Measurements from ENCODE around the gene IQCK. TPM values are rescaled to one million over a fixed set of nuclear protein-coding genes. Genes with fewer than 3 reads are reported as not detected.
A peak's percentile ranks its signal among the peaks of the same experiment; 100 is the strongest.

Gene IQCK
- total RNA-seq, 4 donors from 2014 or later, result 9.0 to 16.3 (median 14.5) TPM

GRCh38 chr16:19843371-19843770 is 125.3 kb downstream of the IQCK start:
- ATAC-seq, result no peak
- Histone ChIP-seq H3K4me3 (no peak overlapping the region), H3K27me3 (no peaks in the 10 kb centered on the region), H3K9me3 (no peaks in the 10 kb centered on the region), H3K27ac (no peak overlapping the region), H3K36me3 (no peaks in the 10 kb centered on the region), H3K4me1 (peaks cover 0 to 8% (median 0%) of the 10 kb centered on the region in 3 donors)
- TF ChIP-seq POLR2A (IDR thresholded peaks at IDR 0.05), result no peak
- TF ChIP-seq EP300 (IDR thresholded peaks at IDR 0.05), result no peak
- TF ChIP-seq CTCF (IDR thresholded peaks at IDR 0.05), result no peak
- TF ChIP-seq POLR2AphosphoS5 (IDR thresholded peaks at IDR 0.05), result no peak
- 60% methylated on average over 1 of the region's 1 CpG; no CpG with 5 or more reads in 1 of the 2 donors for WGBS, 2 donors (ENCODE audit: low coverage in 1 of 2)

- H3K36me3 ChIP-seq, result no peaks in the 10 kb centered on the region
- H3K4me1 ChIP-seq, result peaks cover 0 to 8% (median 0%) of the 10 kb centered on the region in 3 donors
- no peak for TF ChIP-seq CTCF (IDR thresholded peaks at IDR 0.05)
- no peak for TF ChIP-seq EP300 (IDR thresholded peaks at IDR 0.05)
- TF ChIP-seq POLR2AphosphoS5 (IDR thresholded peaks at IDR 0.05), result no peak
- TF ChIP-seq POLR2A (IDR thresholded peaks at IDR 0.05), result no peak
- peak overlapping the region in 2 of 4 donors; percentile 31 to 37 for H3K27ac ChIP-seq
- H3K4me3 ChIP-seq, result no peak overlapping the region
- H3K27me3 ChIP-seq, result no peaks in the 10 kb centered on the region
- H3K9me3 ChIP-seq, result no peaks in the 10 kb centered on the region
- 58 to 65% methylated on average over 6 to 9 of the region's 11 CpGs for WGBS, 2 donors (ENCODE audit: low coverage in 1 of 2)
- peak; percentile 76 for ATAC-seq
Measured at GRCh38 chr16:19844945-19845641, 127.0 kb downstream of the IQCK start.

- WGBS, 2 donors (ENCODE audit: low coverage in 1 of 2), result 82 to 95% methylated on average over 5 of the region's 5 CpGs
- ATAC-seq, result no peak
Measured at GRCh38 chr16:19846436-19846835, 128.4 kb downstream of the IQCK start.

GRCh38 chr16:19848756-19849155 is 130.7 kb downstream of the IQCK start:
- no peak for ATAC-seq
- H3K36me3 ChIP-seq, result no peaks in the 10 kb centered on the region
- no peaks in the 10 kb centered on the region for H3K4me1 ChIP-seq
- TF ChIP-seq POLR2AphosphoS5 (IDR thresholded peaks at IDR 0.05), result no peak
- TF ChIP-seq CTCF (IDR thresholded peaks at IDR 0.05), result no peak
- TF ChIP-seq EP300 (IDR thresholded peaks at IDR 0.05), result no peak
- no peak for TF ChIP-seq POLR2A (IDR thresholded peaks at IDR 0.05)
- no peaks in the 10 kb centered on the region for H3K9me3 ChIP-seq
- 87 to 91% methylated on average over 3 of the region's 3 CpGs for WGBS, 2 donors (ENCODE audit: low coverage in 1 of 2)
- H3K27ac ChIP-seq, result no peak overlapping the region
- H3K4me3 ChIP-seq, result no peak overlapping the region
- H3K27me3 ChIP-seq, result no peaks in the 10 kb centered on the region

More at GRCh38 chr16:19846436-19846835, 128.4 kb downstream of the IQCK start:
- H3K9me3 ChIP-seq, result no peaks in the 10 kb centered on the region
- TF ChIP-seq POLR2A (IDR thresholded peaks at IDR 0.05) (no peak), EP300 (IDR thresholded peaks at IDR 0.05) (no peak), CTCF (IDR thresholded peaks at IDR 0.05) (no peak), POLR2AphosphoS5 (IDR thresholded peaks at IDR 0.05) (no peak)
- no peak overlapping the region for H3K4me3 ChIP-seq
- H3K27me3 ChIP-seq, result no peaks in the 10 kb centered on the region
- H3K36me3 ChIP-seq, result no peaks in the 10 kb centered on the region
- H3K4me1 ChIP-seq, result no peaks in the 10 kb centered on the region
- H3K27ac ChIP-seq, result no peak overlapping the region
